SU-DHL-6 (cell line): ENCODE measurements around the gene STX8.

ENCODE experiments used
- H2AFZ ChIP-seq: fragments of 200-600 bp; sonication (generic); 2 replicates; pipeline ENCODE4 v1.6.1; 2014; ENCODE audit warnings: low read depth, mild to moderate bottlenecking, moderate library complexity, mixed read lengths, antibody characterized with exemption, low read length; ENCODE audit not compliant: severe bottlenecking
- H3F3A ChIP-seq: fragments of 200-600 bp; shearing (Covaris generic); 2 replicates; pipeline ENCODE4 v1.6.0; 2016; ENCODE audit warnings: antibody characterized with exemption, mild to moderate bottlenecking; ENCODE audit not compliant: insufficient read depth
- H3K27ac ChIP-seq: fragments of 200-600 bp; sonication (generic); 2 replicates; pipeline ENCODE4 v1.5.1; 2016; ENCODE audit warnings: low read depth, mild to moderate bottlenecking, low read length, moderate library complexity, mixed read lengths
- H3K27me3 ChIP-seq: fragments of 200-600 bp; sonication (generic), shearing (Covaris generic); 2 replicates; pipeline ENCODE4 v1.6.0; 2014; ENCODE audit warnings: mild to moderate bottlenecking, low read length
- H3K36me3 ChIP-seq: fragments of 200-600 bp; sonication (generic); 2 replicates; pipeline ENCODE4 v1.6.1; 2014; ENCODE audit warnings: mild to moderate bottlenecking, low read length, mixed read lengths
- H3K4me2 ChIP-seq: fragments of 300-600, 200-600 bp; shearing (Covaris generic), sonication (generic); 2 replicates; pipeline ENCODE4 v1.6.0; 2014; ENCODE audit warnings: low read length, low read depth, mild to moderate bottlenecking; ENCODE audit not compliant: poor library complexity, severe bottlenecking
- H3K4me3 ChIP-seq: fragments of 200-600 bp; sonication (generic); 2 replicates; pipeline ENCODE4 v1.5.1; 2014; ENCODE audit warnings: antibody characterized with exemption, low read length, mild to moderate bottlenecking, mixed read lengths; ENCODE audit not compliant: insufficient read depth, poor library complexity, severe bottlenecking
- H3K79me2 ChIP-seq: fragments of 200-600 bp; sonication (generic); 2 replicates; pipeline ENCODE4 v1.6.1; 2014; ENCODE audit warnings: mild to moderate bottlenecking, low read length, moderate library complexity; ENCODE audit not compliant: insufficient read depth
- H3K9ac ChIP-seq: fragments of 200-600 bp; sonication (generic); 2 replicates; pipeline ENCODE4 v1.7.0; 2014; ENCODE audit warnings: mild to moderate bottlenecking, low read length
- H3K9me2 ChIP-seq: fragments of 200-600 bp; sonication (generic); replicated peaks from 2 replicates; pipeline ENCODE4 v1.6.1; 2014; ENCODE audit warnings: low read length; ENCODE audit not compliant: insufficient read depth
- H3K9me3 ChIP-seq: fragments of 200-600 bp; sonication (generic); 2 replicates; pipeline ENCODE4 v1.6.1; 2014; ENCODE audit warnings: low read length, mixed read lengths; ENCODE audit not compliant: insufficient read depth
- H4K20me1 ChIP-seq: fragments of 200-600 bp; sonication (generic); 2 replicates; pipeline ENCODE4 v1.6.1; 2014; ENCODE audit warnings: low read depth, mild to moderate bottlenecking, antibody characterized with exemption, low read length, moderate library complexity, mixed read lengths
- CTCF ChIP-seq: fragments of 200-600 bp; sonication (generic); IDR thresholded peaks from one replicate; pipeline ENCODE4 v1.5.1; 2017; ENCODE audit warnings: antibody characterized with exemption, mild to moderate bottlenecking, low read length, moderate library complexity; ENCODE audit not compliant: insufficient read depth, poor library complexity, severe bottlenecking
- EZH2phosphoT487 ChIP-seq: fragments of 200-600 bp; sonication (generic), shearing (Covaris generic); conservative IDR thresholded peaks from 2 replicates; pipeline ENCODE4 v1.6.1; 2018; ENCODE audit warnings: mild to moderate bottlenecking, antibody characterized with exemption, low read length, moderate library complexity, mixed read lengths

Gene STX8

DNA sequence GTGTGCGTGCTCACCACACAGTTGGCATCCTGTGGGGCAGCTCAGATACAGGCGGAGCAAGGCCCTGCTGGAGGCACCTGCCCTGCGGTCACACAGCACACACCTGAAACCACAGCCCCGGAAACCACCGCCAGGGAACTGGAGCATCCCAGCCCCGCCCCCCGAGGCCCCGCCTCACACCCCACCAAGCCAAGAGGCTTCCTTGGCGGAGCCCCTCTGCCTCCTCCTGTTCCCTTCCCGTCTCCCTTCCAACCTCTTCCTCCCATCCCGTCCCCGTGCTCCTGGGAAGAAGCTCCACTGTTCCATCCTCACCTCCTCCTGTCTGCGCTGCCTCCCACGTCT, 348.9 kb downstream of the STX8 start:
- Histone ChIP-seq H4K20me1 (no peaks in the 10 kb centered on the region), H3K4me2 (no peak overlapping the region), H3K79me2 (no peaks in the 10 kb centered on the region), H3F3A (no peaks in the 10 kb centered on the region), H3K36me3 (no peaks in the 10 kb centered on the region), H3K27me3 (no peaks in the 10 kb centered on the region), H2AFZ (no peak overlapping the region), H3K4me3 (no peak overlapping the region), H3K9me3 (no peaks in the 10 kb centered on the region), H3K9me2 (no peaks in the 10 kb centered on the region), H3K9ac (no peak overlapping the region), H3K27ac (no peak overlapping the region)
- TF ChIP-seq CTCF (no peak), EZH2phosphoT487 (no peak)

DNA sequence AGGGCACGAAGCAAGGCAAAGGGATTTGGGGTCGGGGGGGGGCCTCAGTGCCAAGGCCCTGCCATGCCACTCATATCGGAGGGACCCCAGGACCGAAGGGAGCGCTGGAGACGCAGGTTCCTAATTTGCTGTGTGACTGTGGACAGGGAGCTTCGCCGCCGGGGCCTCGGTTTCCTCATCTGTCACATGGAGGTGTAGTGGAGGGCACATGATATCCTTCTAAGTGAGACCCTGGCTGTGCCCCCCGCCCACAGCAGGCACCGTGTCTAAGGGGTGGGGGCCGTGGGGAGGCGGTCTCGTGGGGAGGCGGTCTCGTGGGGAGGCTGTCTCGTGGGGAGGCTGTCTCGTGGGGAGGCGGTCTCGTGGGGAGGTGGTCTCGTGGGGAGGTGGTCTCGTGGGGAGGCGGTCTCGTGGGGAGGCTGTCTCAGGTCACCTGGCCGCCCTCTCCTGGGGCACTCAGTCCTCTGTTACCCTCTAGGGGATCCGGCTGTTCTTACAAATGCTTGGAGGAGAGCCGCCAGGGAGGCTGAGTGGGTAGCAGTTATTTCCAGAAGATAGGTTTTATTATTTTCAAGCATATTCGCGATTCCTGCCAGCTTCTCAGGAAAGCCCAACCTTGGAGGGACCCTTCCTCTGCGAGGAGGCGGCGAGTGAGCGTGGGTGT, 349.4 kb downstream of the STX8 start:
- H2AFZ ChIP-seq = no peak overlapping the region
- no peak for TF ChIP-seq EZH2phosphoT487
- TF ChIP-seq CTCF = no peak
- H3K9ac ChIP-seq = no peak overlapping the region
- H3F3A ChIP-seq = no peaks in the 10 kb centered on the region
- no peaks in the 10 kb centered on the region for H3K27me3 ChIP-seq
- no peaks in the 10 kb centered on the region for H3K9me3 ChIP-seq
- no peak overlapping the region for H3K27ac ChIP-seq
- H3K4me3 ChIP-seq = no peak overlapping the region
- no peaks in the 10 kb centered on the region for H3K36me3 ChIP-seq
- H3K79me2 ChIP-seq = no peaks in the 10 kb centered on the region
- H4K20me1 ChIP-seq = no peaks in the 10 kb centered on the region
- H3K4me2 ChIP-seq = no peak overlapping the region
- H3K9me2 ChIP-seq = no peaks in the 10 kb centered on the region

GRCh38 chr17:9225305-9226101, 350.1 kb downstream of the STX8 start:
- Histone ChIP-seq H3K79me2 (no peaks in the 10 kb centered on the region), H3K4me2 (no peak overlapping the region), H3K9me2 (no peaks in the 10 kb centered on the region), H3K9me3 (no peaks in the 10 kb centered on the region), H4K20me1 (no peaks in the 10 kb centered on the region), H3F3A (no peaks in the 10 kb centered on the region), H3K27ac (no peak overlapping the region), H3K4me3 (no peak overlapping the region), H3K27me3 (no peaks in the 10 kb centered on the region), H2AFZ (no peak overlapping the region), H3K9ac (no peak overlapping the region), H3K36me3 (no peaks in the 10 kb centered on the region)
- no peak for TF ChIP-seq EZH2phosphoT487
- no peak for TF ChIP-seq CTCF
